Neural crest cell (in vitro differentiated cells): ENCODE measurements around the gene OTULIN. TPM values are rescaled to one million over a fixed set of nuclear protein-coding genes. Genes with fewer than 3 reads are reported as not detected.

ENCODE experiments used
- DNase-seq: peaks from one replicate; pipeline ENCODE4 v3.0.0; 2021; ENCODE audit warnings: low read depth, mixed read lengths, low spot score
- H3K27ac Mint-ChIP-seq: one replicate; pipeline ENCODE4 v1.8.0; 2021; ENCODE audit warnings: mild to moderate bottlenecking, mixed read lengths; ENCODE audit not compliant: unreplicated experiment
- H3K27me3 Mint-ChIP-seq: 2 replicates; pipeline ENCODE4 v1.8.0; 2021; ENCODE audit warnings: low read depth, mild to moderate bottlenecking, mixed read lengths
- H3K36me3 Mint-ChIP-seq: 2 replicates; pipeline ENCODE4 v1.8.0; 2021; ENCODE audit warnings: low read depth, mild to moderate bottlenecking, mixed read lengths
- H3K4me1 Mint-ChIP-seq: 2 replicates; pipeline ENCODE4 v1.8.0; 2021; ENCODE audit warnings: mixed read lengths
- H3K4me3 Mint-ChIP-seq: one replicate; pipeline ENCODE4 v1.8.0; 2021; ENCODE audit warnings: mild to moderate bottlenecking, mixed read lengths
- H3K9me3 Mint-ChIP-seq: 2 replicates; pipeline ENCODE4 v1.8.0; 2021; ENCODE audit warnings: mixed read lengths
- CTCF ChIP-seq: fragments of 200-600 bp; sonication (generic); conservative IDR thresholded peaks from 2 replicates; pipeline ENCODE4 v1.5.0; 2021; ENCODE audit warnings: antibody characterized with exemption, mild to moderate bottlenecking
- long read RNA-seq: library from polyadenylated mRNA; unstranded; transcript quantifications from one replicate; pipeline ENCODE4 v2.0.0, GENCODE V29; 2020
- total RNA-seq: library from RNA; stranded (reverse); gene quantifications from 2 replicates; pipeline ENCODE4 v1.2.1, GENCODE V29; 2021

The OTULIN gene
- 33.7 and 37.4 TPM in 2 replicates for total RNA-seq
- long read RNA-seq, partial matches to known transcripts, result 2 of 9 reads
- long read RNA-seq, other reads (novel, unspliced or antisense), result 7 of 9 reads

GRCh38 chr5:14664270-14665100 is at the start of gene OTULIN:
OTULIN (plus strand) TSS chr5:14664718; CDS start chr5:14664826, 108 bp downstream.
- peaks cover 3% of the 10 kb centered on the region for H3K36me3 Mint-ChIP-seq
- peaks cover 45% of the 10 kb centered on the region for H3K4me1 Mint-ChIP-seq
- peak; percentile 76 for DNase-seq
- H3K4me3 Mint-ChIP-seq, result peak within 1 kb of the TSS; percentile 96
- peak within 1 kb of the TSS; percentile 94 for H3K27ac Mint-ChIP-seq
- H3K27me3 Mint-ChIP-seq, result no peaks in the 10 kb centered on the region
- no peak for TF ChIP-seq CTCF
- no peaks in the 10 kb centered on the region for H3K9me3 Mint-ChIP-seq

- no peaks in the 10 kb centered on the region for H3K36me3 Mint-ChIP-seq
- no peak for TF ChIP-seq CTCF
- no peaks in the 10 kb centered on the region for H3K9me3 Mint-ChIP-seq
- H3K27me3 Mint-ChIP-seq, result no peaks in the 10 kb centered on the region
- no peak overlapping the region for H3K27ac Mint-ChIP-seq
- no peaks in the 10 kb centered on the region for H3K4me1 Mint-ChIP-seq
- no peak for DNase-seq
- no peak overlapping the region for H3K4me3 Mint-ChIP-seq
These were observed 49.2 kb upstream of the OTULIN start for GRCh38 chr5:14615365-14615764.

- no peaks in the 10 kb centered on the region for H3K4me1 Mint-ChIP-seq
- H3K9me3 Mint-ChIP-seq, result peaks cover 3% of the 10 kb centered on the region
- H3K4me3 Mint-ChIP-seq, result no peak overlapping the region
- TF ChIP-seq CTCF, result no peak
- H3K27me3 Mint-ChIP-seq, result no peaks in the 10 kb centered on the region
- no peak overlapping the region for H3K27ac Mint-ChIP-seq
- DNase-seq, result no peak
- no peaks in the 10 kb centered on the region for H3K36me3 Mint-ChIP-seq
These were observed 47.1 kb upstream of the OTULIN start for GRCh38 chr5:14617441-14617840.

- no peak for TF ChIP-seq CTCF
- no peak for DNase-seq
- Mint-ChIP-seq H3K4me1 (no peaks in the 10 kb centered on the region), H3K27ac (no peak overlapping the region), H3K9me3 (peaks cover 4% of the 10 kb centered on the region), H3K4me3 (no peak overlapping the region), H3K27me3 (peaks cover 28% of the 10 kb centered on the region), H3K36me3 (no peaks in the 10 kb centered on the region)
These were observed 37.2 kb upstream of the OTULIN start for GRCh38 chr5:14627270-14627669.

- peak; percentile 68 for DNase-seq
- Mint-ChIP-seq H3K36me3 (no peaks in the 10 kb centered on the region), H3K4me3 (no peak overlapping the region), H3K4me1 (no peaks in the 10 kb centered on the region), H3K9me3 (peaks cover 4% of the 10 kb centered on the region), H3K27me3 (peaks cover 35% of the 10 kb centered on the region), H3K27ac (no peak overlapping the region)
- no peak for TF ChIP-seq CTCF
These were observed 36.2 kb upstream of the OTULIN start for GRCh38 chr5:14628346-14628745.
